ENCODE results near the gene FXYD6. TPM values are rescaled to one million over a fixed set of nuclear protein-coding genes. Genes with fewer than 3 reads are reported as not detected.
A peak's percentile ranks its signal among the peaks of the same experiment; 100 is the strongest.

Gene FXYD6
- total and polyA plus RNA-seq, 2 donors from 2014 or later, result 57.8 to 62.7 TPM

- Histone ChIP-seq H3K9ac (ENCODE audit: low read length in 3 of 3) (no peak overlapping the region), H3K4me1 (ENCODE audit: control insufficient read depth in 2 of 3, insufficient read depth in 2 of 3, low read depth in 1 of 3, low read length in 3 of 3) (no peaks in the 10 kb centered on the region), H3K27me3 (ENCODE audit: control insufficient read depth, insufficient read depth, low read length) (no peaks in the 10 kb centered on the region), H3K36me3 (ENCODE audit: control insufficient read depth in 2 of 3, insufficient read depth in 3 of 3, low read length in 3 of 3) (no peaks in the 10 kb centered on the region), H3K4me3 (ENCODE audit: low read length in 3 of 3) (no peak overlapping the region), H3K9me3 (ENCODE audit: control insufficient read depth in 2 of 3, insufficient read depth in 1 of 3, low read length in 3 of 3) (no peaks in the 10 kb centered on the region), H3K27ac (ENCODE audit: low read depth in 2 of 2, low read length in 2 of 2) (no peak overlapping the region)
- no peak for FAIRE-seq
- TF ChIP-seq CTCF (IDR thresholded peaks at IDR 0.05; ENCODE audit: borderline replicate concordance, extremely low read depth, insufficient read depth), result no peak
- intact Hi-C loops (cut with DNase I), result no loop called here
- peak in 1 of 5 donors; percentile 24 for DNase-seq
Measured at GRCh38 chr11:117913736-117914397, 37.4 kb upstream of the FXYD6 start.

GRCh38 chr11:117912497-117912896, 36.0 kb upstream of the FXYD6 start:
- TF ChIP-seq CTCF (IDR thresholded peaks at IDR 0.05; ENCODE audit: borderline replicate concordance, extremely low read depth, insufficient read depth), result no peak
- no peak for DNase-seq
- Histone ChIP-seq H3K27me3 (ENCODE audit: control insufficient read depth, insufficient read depth, low read length) (no peaks in the 10 kb centered on the region), H3K9me3 (ENCODE audit: control insufficient read depth in 2 of 3, insufficient read depth in 1 of 3, low read length in 3 of 3) (no peaks in the 10 kb centered on the region), H3K27ac (ENCODE audit: low read depth in 2 of 2, low read length in 2 of 2) (no peak overlapping the region), H3K9ac (ENCODE audit: low read length in 3 of 3) (no peak overlapping the region), H3K36me3 (ENCODE audit: control insufficient read depth in 2 of 3, insufficient read depth in 3 of 3, low read length in 3 of 3) (no peaks in the 10 kb centered on the region), H3K4me3 (ENCODE audit: low read length in 3 of 3) (no peak overlapping the region), H3K4me1 (ENCODE audit: control insufficient read depth in 2 of 3, insufficient read depth in 2 of 3, low read depth in 1 of 3, low read length in 3 of 3) (peaks cover 0 to 2% (median 1%) of the 10 kb centered on the region in 3 donors)
- intact Hi-C loops (cut with DNase I), result no loop called here
- FAIRE-seq, result no peak

- Histone ChIP-seq H3K27me3 (ENCODE audit: control insufficient read depth, insufficient read depth, low read length) (no peaks in the 10 kb centered on the region), H3K36me3 (ENCODE audit: control insufficient read depth in 2 of 3, insufficient read depth in 3 of 3, low read length in 3 of 3) (no peaks in the 10 kb centered on the region), H3K4me3 (ENCODE audit: low read length in 3 of 3) (no peak overlapping the region), H3K27ac (ENCODE audit: low read depth in 2 of 2, low read length in 2 of 2) (no peak overlapping the region), H3K4me1 (ENCODE audit: control insufficient read depth in 2 of 3, insufficient read depth in 2 of 3, low read depth in 1 of 3, low read length in 3 of 3) (peaks cover 0 to 5% (median 4%) of the 10 kb centered on the region in 3 donors), H3K9me3 (ENCODE audit: control insufficient read depth in 2 of 3, insufficient read depth in 1 of 3, low read length in 3 of 3) (no peaks in the 10 kb centered on the region), H3K9ac (ENCODE audit: low read length in 3 of 3) (no peak overlapping the region)
- intact Hi-C loops (cut with DNase I), result no loop called here
- TF ChIP-seq CTCF (IDR thresholded peaks at IDR 0.05; ENCODE audit: borderline replicate concordance, extremely low read depth, insufficient read depth), result no peak
- no peak for FAIRE-seq
- DNase-seq, result peak in 1 of 5 donors; percentile 24
Measured at GRCh38 chr11:117911694-117912093, 35.2 kb upstream of the FXYD6 start.
